HEK293 (cell line): Measurements from ENCODE around the gene DMPK.

Experiments used
- CTCF ChIA-PET: fragments of 350-600 bp; formaldehyde crosslinking; extraction: SDS; loops from one replicate; lab custom pipeline; 2021; ENCODE audit warnings: antibody characterized with exemption; lab: Yijun Ruan, JAX
- POLR2A ChIA-PET: fragments of 300-600 bp; formaldehyde crosslinking; extraction: SDS; loops from one replicate; lab custom pipeline; 2020; ENCODE audit warnings: antibody characterized with exemption, inconsistent platforms; lab: Yijun Ruan, JAX
- H3K27ac ChIP-seq: fragments of 200-500 bp; sonication (Bioruptor generic); 2 replicates; pipeline ENCODE4 v1.5.1; 2014; ENCODE audit warnings: low read depth, low read length, control low read depth, inconsistent platforms; ENCODE audit errors: extremely low read depth
- H3K36me3 ChIP-seq, 2 experiments: fragments of 200-500 bp in 1 of 2; sonication (Bioruptor generic) in 1 of 2; 1 replicate in 1 of 2; 2 replicates in 1 of 2; pipeline ENCODE4 v1.5.1; 2014 to 2017; ENCODE audit warnings: inconsistent platforms in 2 of 2, low read length in 2 of 2; ENCODE audit not compliant: control insufficient read depth in 2 of 2, insufficient read depth in 1 of 2
- H3K4me1 ChIP-seq: fragments of 200-500 bp; sonication (Bioruptor generic); 2 replicates; pipeline ENCODE4 v1.5.1; 2014; ENCODE audit warnings: mild to moderate bottlenecking, low read length, inconsistent platforms; ENCODE audit not compliant: control insufficient read depth, insufficient read depth
- H3K4me3 ChIP-seq: 2 replicates; pipeline ENCODE4 v1.5.1; 2011; ENCODE audit warnings: low read depth, mild to moderate bottlenecking, control low read depth, low read length, moderate library complexity
- H3K9me3 ChIP-seq: fragments of 200-500 bp; sonication (Bioruptor generic); 2 replicates; pipeline ENCODE4 v1.5.1; 2014; ENCODE audit warnings: low read depth, low read length, inconsistent platforms; ENCODE audit not compliant: control insufficient read depth, insufficient read depth
- BCL11B ChIP-seq: fragments of 450-650 bp; formaldehyde crosslinking; IDR thresholded peaks from 2 replicates; pipeline ENCODE4 v1.5.1; 2016; ENCODE audit warnings: low read depth, missing biosample characterization, missing genetic modification characterization
- RBAK ChIP-seq: fragments of 450-650 bp; formaldehyde crosslinking; IDR thresholded peaks from 2 replicates; pipeline ENCODE4 v1.5.1; 2016; ENCODE audit warnings: missing biosample characterization, missing genetic modification characterization
- YY1 ChIP-seq: fragments of 450-650 bp; formaldehyde crosslinking; IDR thresholded peaks from 2 replicates; pipeline ENCODE4 v1.5.1; 2018; ENCODE audit warnings: missing biosample characterization, missing genetic modification characterization
- ZNF211 ChIP-seq: fragments of 450-650 bp; formaldehyde crosslinking; IDR thresholded peaks from 2 replicates; pipeline ENCODE4 v1.5.1; 2016; ENCODE audit warnings: low read depth, missing biosample characterization, missing genetic modification characterization
- ZNF391 ChIP-seq: fragments of 450-650 bp; formaldehyde crosslinking; IDR thresholded peaks from 2 replicates; pipeline ENCODE4 v1.5.1; 2016; ENCODE audit warnings: low read depth, missing biosample characterization, missing genetic modification characterization, borderline replicate concordance
- ZNF433 ChIP-seq: fragments of 450-650 bp; formaldehyde crosslinking; IDR thresholded peaks from 2 replicates; pipeline ENCODE4 v1.5.1; 2016; ENCODE audit warnings: missing biosample characterization, missing genetic modification characterization, low read depth
- TF ChIP-seq, protein P1 (sequence below): fragments of 450-650 bp; formaldehyde crosslinking; IDR thresholded peaks from 2 replicates; pipeline ENCODE4 v1.5.1; 2016; ENCODE audit warnings: missing biosample characterization, missing genetic modification characterization
- TF ChIP-seq, protein P2 (sequence below): fragments of 450-650 bp; formaldehyde crosslinking; IDR thresholded peaks from 2 replicates; pipeline ENCODE4 v1.5.1; 2016; ENCODE audit warnings: missing biosample characterization, missing genetic modification characterization
- TF ChIP-seq, protein P3 (sequence below): fragments of 450-650 bp; formaldehyde crosslinking; IDR thresholded peaks from 2 replicates; pipeline ENCODE4 v1.5.1; 2016; ENCODE audit warnings: missing biosample characterization, missing genetic modification characterization
- TF ChIP-seq, protein P4 (sequence below): fragments of 450-650 bp; formaldehyde crosslinking; IDR thresholded peaks from 2 replicates; pipeline ENCODE4 v1.5.1; 2016; ENCODE audit warnings: missing biosample characterization, missing genetic modification characterization
- TF ChIP-seq, protein P5 (sequence below): fragments of 450-650 bp; formaldehyde crosslinking; conservative IDR thresholded peaks from 2 replicates; pipeline ENCODE4 v1.5.1; 2016; ENCODE audit warnings: low read depth, missing biosample characterization, missing genetic modification characterization
- TF ChIP-seq, protein P6 (sequence below): fragments of 450-650 bp; formaldehyde crosslinking; IDR thresholded peaks from 2 replicates; pipeline ENCODE4 v1.5.1; 2016; ENCODE audit warnings: missing biosample characterization, missing genetic modification characterization
- TF ChIP-seq, protein P7 (sequence below): fragments of 450-650 bp; formaldehyde crosslinking; IDR thresholded peaks from 2 replicates; pipeline ENCODE4 v1.5.1; 2016; ENCODE audit warnings: missing biosample characterization, missing genetic modification characterization

The DMPK gene

DNA sequence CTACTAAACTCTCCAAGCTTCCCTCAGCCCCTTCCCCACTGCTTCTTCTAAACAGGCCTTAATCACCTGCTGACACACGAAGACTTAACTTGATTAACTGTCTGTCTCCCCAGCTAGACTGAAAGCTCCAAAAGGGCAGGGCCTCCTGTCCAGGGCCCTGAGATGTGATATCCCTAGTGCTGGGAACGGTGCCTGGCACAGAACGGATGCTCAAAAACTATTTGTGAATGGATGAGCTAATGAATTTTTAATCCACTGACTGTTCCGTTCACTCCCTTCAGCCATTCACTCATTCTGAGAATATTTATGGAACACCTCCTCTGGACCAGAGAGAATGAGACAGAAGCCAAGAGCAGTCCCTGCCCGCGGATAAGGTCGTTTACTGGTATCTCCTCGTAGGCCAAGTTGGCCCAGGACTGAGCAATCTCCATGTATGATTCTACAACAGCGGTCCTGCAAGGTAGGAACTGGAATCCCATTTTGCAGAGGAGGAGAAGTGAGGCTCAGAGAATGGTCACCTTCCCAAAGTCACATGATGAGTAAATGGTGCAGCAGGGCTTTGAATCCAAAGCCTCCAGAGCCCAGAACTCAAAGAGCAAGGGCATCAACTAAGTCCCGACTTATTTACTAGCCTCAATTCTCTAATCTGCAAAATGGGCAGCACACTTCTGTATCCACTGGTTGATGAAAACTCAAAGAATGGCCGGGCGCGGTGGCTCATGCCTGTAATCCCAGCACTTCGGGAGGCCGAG lies 6.9 kb upstream of the DMPK start (continued):
- TF ChIP-seq, protein P1, sequence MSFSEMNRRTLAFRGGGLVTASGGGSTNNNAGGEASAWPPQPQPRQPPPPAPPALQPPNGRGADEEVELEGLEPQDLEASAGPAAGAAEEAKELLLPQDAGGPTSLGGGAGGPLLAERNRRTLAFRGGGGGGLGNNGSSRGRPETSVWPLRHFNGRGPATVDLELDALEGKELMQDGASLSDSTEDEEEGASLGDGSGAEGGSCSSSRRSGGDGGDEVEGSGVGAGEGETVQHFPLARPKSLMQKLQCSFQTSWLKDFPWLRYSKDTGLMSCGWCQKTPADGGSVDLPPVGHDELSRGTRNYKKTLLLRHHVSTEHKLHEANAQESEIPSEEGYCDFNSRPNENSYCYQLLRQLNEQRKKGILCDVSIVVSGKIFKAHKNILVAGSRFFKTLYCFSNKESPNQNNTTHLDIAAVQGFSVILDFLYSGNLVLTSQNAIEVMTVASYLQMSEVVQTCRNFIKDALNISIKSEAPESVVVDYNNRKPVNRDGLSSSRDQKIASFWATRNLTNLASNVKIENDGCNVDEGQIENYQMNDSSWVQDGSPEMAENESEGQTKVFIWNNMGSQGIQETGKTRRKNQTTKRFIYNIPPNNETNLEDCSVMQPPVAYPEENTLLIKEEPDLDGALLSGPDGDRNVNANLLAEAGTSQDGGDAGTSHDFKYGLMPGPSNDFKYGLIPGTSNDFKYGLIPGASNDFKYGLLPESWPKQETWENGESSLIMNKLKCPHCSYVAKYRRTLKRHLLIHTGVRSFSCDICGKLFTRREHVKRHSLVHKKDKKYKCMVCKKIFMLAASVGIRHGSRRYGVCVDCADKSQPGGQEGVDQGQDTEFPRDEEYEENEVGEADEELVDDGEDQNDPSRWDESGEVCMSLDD, result no peak
- TF ChIP-seq, protein P2, sequence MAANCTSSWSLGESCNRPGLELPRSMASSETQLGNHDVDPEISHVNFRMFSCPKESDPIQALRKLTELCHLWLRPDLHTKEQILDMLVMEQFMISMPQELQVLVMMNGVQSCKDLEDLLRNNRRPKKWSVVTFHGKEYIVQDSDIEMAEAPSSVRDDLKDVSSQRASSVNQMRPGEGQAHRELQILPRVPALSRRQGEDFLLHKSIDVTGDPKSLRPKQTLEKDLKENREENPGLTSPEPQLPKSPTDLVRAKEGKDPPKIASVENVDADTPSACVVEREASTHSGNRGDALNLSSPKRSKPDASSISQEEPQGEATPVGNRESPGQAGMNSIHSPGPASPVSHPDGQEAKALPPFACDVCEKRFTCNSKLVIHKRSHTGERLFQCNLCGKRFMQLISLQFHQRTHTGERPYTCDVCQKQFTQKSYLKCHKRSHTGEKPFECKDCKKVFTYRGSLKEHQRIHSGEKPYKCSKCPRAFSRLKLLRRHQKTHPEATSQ (tag by site-specific recombination), result no peak
- TF ChIP-seq ZNF391 (no peak), ZNF211 (no peak), YY1 (tag by site-specific recombination) (no peak)
- TF ChIP-seq, protein P3, sequence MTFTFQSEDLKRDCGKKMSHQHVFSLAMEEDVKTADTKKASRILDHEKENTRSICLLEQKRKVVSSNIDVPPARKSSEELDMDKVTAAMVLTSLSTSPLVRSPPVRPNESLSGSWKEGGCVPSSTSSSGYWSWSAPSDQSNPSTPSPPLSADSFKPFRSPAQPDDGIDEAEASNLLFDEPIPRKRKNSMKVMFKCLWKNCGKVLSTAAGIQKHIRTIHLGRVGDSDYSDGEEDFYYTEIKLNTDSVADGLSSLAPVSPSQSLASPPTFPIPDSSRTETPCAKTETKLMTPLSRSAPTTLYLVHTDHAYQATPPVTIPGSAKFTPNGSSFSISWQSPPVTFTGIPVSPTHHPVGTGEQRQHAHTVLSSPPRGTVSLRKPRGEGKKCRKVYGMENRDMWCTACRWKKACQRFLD, result no peak
- TF ChIP-seq, protein P4, sequence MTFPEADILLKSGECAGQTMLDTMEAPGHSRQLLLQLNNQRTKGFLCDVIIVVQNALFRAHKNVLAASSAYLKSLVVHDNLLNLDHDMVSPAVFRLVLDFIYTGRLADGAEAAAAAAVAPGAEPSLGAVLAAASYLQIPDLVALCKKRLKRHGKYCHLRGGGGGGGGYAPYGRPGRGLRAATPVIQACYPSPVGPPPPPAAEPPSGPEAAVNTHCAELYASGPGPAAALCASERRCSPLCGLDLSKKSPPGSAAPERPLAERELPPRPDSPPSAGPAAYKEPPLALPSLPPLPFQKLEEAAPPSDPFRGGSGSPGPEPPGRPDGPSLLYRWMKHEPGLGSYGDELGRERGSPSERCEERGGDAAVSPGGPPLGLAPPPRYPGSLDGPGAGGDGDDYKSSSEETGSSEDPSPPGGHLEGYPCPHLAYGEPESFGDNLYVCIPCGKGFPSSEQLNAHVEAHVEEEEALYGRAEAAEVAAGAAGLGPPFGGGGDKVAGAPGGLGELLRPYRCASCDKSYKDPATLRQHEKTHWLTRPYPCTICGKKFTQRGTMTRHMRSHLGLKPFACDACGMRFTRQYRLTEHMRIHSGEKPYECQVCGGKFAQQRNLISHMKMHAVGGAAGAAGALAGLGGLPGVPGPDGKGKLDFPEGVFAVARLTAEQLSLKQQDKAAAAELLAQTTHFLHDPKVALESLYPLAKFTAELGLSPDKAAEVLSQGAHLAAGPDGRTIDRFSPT (tag by site-specific recombination), result no peak

DNA sequence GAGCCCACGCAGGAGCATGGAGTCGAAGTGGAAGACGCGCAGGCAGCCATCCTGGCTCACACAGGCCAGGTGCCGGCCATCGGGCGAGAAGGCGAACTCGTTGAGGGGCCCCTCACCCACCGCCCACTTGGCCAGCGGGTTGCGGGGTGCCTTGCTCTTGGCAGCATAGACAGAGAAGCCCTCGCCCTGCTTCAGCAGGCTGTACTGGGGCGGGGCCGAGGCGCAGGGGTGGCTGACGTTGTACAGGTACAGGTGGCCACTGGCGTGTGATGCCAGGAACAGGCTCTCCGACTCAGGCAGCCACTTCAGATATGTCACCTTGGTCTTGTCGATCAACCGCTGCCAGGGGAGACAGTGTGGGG lies 4.2 kb upstream of the DMPK start:
- Histone ChIP-seq H3K4me1 (peaks cover 9% of the 10 kb centered on the region; the same call in 1 of the 2 replicates), H3K4me3 (no peak overlapping the region), H3K27ac (no peak overlapping the region), H3K9me3 (no peaks in the 10 kb centered on the region), H3K36me3 (peaks cover 34 to 61% of the 10 kb centered on the region in 2 experiments)
- ChIA-PET CTCF (no interaction called here), POLR2A (no interaction called here)
- 0 out of 2 replicates have a peak, but pooled peaks have one; percentile 6 for TF ChIP-seq BCL11B (tag by site-specific recombination)
- TF ChIP-seq, protein P2 (tag by site-specific recombination), result no peak

DNA sequence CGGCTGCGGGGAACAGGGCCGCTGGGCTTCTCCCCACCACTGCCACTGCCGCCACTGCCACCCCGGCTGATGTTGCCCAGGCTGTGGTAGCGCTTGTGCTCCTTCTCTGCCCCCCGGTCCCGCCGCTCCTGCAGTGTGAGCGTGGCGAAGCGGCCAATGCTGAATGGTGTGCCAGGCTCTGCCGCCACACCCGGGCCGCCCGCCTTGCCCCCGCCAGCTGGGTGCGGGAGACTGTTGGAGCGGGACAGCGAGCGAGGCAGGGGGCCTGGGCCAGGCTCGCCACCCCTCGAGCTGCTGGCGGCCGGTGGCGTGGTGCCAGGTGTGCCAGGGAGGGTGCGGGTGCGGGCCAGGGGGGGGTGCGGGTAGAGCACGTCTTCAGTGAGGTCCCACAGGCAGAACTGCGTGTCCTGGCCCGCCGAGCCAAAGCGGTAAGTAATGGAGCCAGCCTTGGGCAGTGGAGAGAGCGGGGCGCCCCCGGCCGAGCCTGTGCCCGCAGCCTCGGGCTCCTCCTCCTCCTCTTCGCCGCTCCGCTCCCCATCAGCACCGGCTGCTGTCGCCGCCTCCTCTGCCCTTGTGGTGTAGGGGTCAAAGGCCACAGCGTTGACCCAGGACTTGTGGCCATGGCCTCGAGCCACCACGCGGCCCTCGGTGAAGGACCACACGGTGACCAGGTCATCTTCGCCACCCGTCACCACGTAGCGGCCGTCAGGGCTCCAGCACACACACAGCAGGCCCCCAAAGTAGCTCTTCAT lies 3.7 kb upstream of the DMPK start:
- ChIA-PET POLR2A (interaction anchor here (1.3 to 5.8 kb wide), 2 partner anchors 13 to 14 kb away, joined by 3 to 78 read pairs; partner anchors contain the start of gene SIX5), CTCF (interaction anchor here (1.2 kb wide), 1 partner anchor 13 kb away, joined by 3 read pairs; no protein-coding TSS in a partner anchor)
- Histone ChIP-seq H3K27ac (no peak overlapping the region), H3K9me3 (no peaks in the 10 kb centered on the region), H3K4me3 (no peak overlapping the region), H3K4me1 (peaks cover 7% of the 10 kb centered on the region; the same call in 1 of the 2 replicates), H3K36me3 (peaks cover 32 to 58% of the 10 kb centered on the region in 2 experiments)
- TF ChIP-seq RBAK (tag by site-specific recombination) (no peak), YY1 (tag by site-specific recombination) (no peak), ZNF211 (no peak), ZNF433 (tag by site-specific recombination) (no peak)
- TF ChIP-seq, protein P5, sequence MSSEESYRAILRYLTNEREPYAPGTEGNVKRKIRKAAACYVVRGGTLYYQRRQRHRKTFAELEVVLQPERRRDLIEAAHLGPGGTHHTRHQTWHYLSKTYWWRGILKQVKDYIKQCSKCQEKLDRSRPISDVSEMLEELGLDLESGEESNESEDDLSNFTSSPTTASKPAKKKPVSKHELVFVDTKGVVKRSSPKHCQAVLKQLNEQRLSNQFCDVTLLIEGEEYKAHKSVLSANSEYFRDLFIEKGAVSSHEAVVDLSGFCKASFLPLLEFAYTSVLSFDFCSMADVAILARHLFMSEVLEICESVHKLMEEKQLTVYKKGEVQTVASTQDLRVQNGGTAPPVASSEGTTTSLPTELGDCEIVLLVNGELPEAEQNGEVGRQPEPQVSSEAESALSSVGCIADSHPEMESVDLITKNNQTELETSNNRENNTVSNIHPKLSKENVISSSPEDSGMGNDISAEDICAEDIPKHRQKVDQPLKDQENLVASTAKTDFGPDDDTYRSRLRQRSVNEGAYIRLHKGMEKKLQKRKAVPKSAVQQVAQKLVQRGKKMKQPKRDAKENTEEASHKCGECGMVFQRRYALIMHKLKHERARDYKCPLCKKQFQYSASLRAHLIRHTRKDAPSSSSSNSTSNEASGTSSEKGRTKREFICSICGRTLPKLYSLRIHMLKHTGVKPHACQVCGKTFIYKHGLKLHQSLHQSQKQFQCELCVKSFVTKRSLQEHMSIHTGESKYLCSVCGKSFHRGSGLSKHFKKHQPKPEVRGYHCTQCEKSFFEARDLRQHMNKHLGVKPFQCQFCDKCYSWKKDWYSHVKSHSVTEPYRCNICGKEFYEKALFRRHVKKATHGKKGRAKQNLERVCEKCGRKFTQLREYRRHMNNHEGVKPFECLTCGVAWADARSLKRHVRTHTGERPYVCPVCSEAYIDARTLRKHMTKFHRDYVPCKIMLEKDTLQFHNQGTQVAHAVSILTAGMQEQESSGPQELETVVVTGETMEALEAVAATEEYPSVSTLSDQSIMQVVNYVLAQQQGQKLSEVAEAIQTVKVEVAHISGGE, result no peak
- TF ChIP-seq, protein P6, sequence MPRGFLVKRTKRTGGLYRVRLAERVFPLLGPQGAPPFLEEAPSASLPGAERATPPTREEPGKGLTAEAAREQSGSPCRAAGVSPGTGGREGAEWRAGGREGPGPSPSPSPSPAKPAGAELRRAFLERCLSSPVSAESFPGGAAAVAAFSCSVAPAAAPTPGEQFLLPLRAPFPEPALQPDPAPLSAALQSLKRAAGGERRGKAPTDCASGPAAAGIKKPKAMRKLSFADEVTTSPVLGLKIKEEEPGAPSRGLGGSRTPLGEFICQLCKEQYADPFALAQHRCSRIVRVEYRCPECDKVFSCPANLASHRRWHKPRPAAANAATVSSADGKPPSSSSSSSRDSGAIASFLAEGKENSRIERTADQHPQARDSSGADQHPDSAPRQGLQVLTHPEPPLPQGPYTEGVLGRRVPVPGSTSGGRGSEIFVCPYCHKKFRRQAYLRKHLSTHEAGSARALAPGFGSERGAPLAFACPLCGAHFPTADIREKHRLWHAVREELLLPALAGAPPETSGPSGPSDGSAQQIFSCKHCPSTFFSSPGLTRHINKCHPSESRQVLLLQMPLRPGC (tag by site-specific recombination), result no peak
- TF ChIP-seq, protein P7, sequence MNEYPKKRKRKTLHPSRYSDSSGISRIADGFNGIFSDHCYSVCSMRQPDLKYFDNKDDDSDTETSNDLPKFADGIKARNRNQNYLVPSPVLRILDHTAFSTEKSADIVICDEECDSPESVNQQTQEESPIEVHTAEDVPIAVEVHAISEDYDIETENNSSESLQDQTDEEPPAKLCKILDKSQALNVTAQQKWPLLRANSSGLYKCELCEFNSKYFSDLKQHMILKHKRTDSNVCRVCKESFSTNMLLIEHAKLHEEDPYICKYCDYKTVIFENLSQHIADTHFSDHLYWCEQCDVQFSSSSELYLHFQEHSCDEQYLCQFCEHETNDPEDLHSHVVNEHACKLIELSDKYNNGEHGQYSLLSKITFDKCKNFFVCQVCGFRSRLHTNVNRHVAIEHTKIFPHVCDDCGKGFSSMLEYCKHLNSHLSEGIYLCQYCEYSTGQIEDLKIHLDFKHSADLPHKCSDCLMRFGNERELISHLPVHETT (tag by site-specific recombination), result no peak
